Subcutaneous abdominal adipose tissue (tissue), 5 donors: ENCODE results near the gene SLC7A11.

Experiments used
- H3K27ac ChIP-seq: one replicate; pipeline ENCODE4 v1.7.0; 2013; ENCODE audit warnings: low read depth, mild to moderate bottlenecking, inconsistent platforms, low read length, moderate library complexity
- H3K27me3 ChIP-seq, 5 donors: one replicate each; pipeline ENCODE4 v1.7.0; 2013; ENCODE audit warnings: low read length in 5 of 5, inconsistent platforms in 1 of 5; ENCODE audit not compliant: control insufficient read depth in 5 of 5, insufficient read depth in 4 of 5
- H3K36me3 ChIP-seq, 5 donors: one replicate each; pipeline ENCODE4 v1.7.0; 2013; ENCODE audit warnings: low read length in 5 of 5; ENCODE audit not compliant: control insufficient read depth in 5 of 5, insufficient read depth in 5 of 5
- H3K4me1 ChIP-seq, 5 donors: one replicate each; pipeline ENCODE4 v1.7.0; 2013; ENCODE audit warnings: low read length in 5 of 5, mild to moderate bottlenecking in 3 of 5, moderate library complexity in 1 of 5; ENCODE audit not compliant: control insufficient read depth in 5 of 5, insufficient read depth in 5 of 5
- H3K4me3 ChIP-seq, 5 donors: one replicate each; pipeline ENCODE4 v1.7.0; 2013; ENCODE audit warnings: low read length in 5 of 5, low read depth in 1 of 5
- H3K9ac ChIP-seq, 5 donors: one replicate each; pipeline ENCODE4 v1.7.0; 2013; ENCODE audit warnings: low read length in 5 of 5, mild to moderate bottlenecking in 4 of 5, moderate library complexity in 3 of 5
- H3K9me3 ChIP-seq, 5 donors: one replicate each; pipeline ENCODE4 v1.7.0; 2013; ENCODE audit warnings: low read length in 5 of 5; ENCODE audit not compliant: control insufficient read depth in 5 of 5
- donor health status: healthy.
- donor health status: healthy.
- donor health status: healthy.
- donor health status: healthy.
- donor health status: healthy.

SLC7A11 gene

GRCh38 chr4:138242076-138242833 lies at the start of gene SLC7A11:
TSS of gene SLC7A11 (minus strand) at chr4:138242349. CDS start at chr4:138242069, 280 bp downstream.
- Histone ChIP-seq H3K36me3 (no peaks in the 10 kb centered on the region), H3K27ac (no peak within 1 kb of the TSS)

GRCh38 chr4:138291431-138291830 lies 49.3 kb upstream of the SLC7A11 start:
- H3K4me3 ChIP-seq: no peak overlapping the region
- H3K9ac ChIP-seq: no peak overlapping the region
- no peaks in the 10 kb centered on the region for H3K27me3 ChIP-seq
- H3K36me3 ChIP-seq: no peaks in the 10 kb centered on the region
- H3K4me1 ChIP-seq: peaks cover 0 to 7% (median 0%) of the 10 kb centered on the region in 5 donors
- H3K27ac ChIP-seq: no peak overlapping the region
- H3K9me3 ChIP-seq: no peaks in the 10 kb centered on the region

More at GRCh38 chr4:138242076-138242833, at the start of gene SLC7A11:
- Histone ChIP-seq H3K4me1 (peaks cover 2 to 11% (median 8%) of the 10 kb centered on the region in 5 donors), H3K27me3 (no peaks in the 10 kb centered on the region), H3K9ac (peak within 1 kb of the TSS in 3 of 5 donors; percentile 31 to 37 (median 32)), H3K9me3 (no peaks in the 10 kb centered on the region), H3K4me3 (peak within 1 kb of the TSS; percentile 29 to 68 (median 53))

- Histone ChIP-seq H3K9ac (no peak overlapping the region), H3K36me3 (no peaks in the 10 kb centered on the region), H3K27ac (no peak overlapping the region), H3K27me3 (no peaks in the 10 kb centered on the region), H3K4me3 (no peak overlapping the region), H3K4me1 (peaks cover 0 to 7% (median 0%) of the 10 kb centered on the region in 5 donors), H3K9me3 (no peaks in the 10 kb centered on the region)
These were observed 48.7 kb upstream of the SLC7A11 start for GRCh38 chr4:138290805-138291204.

- Histone ChIP-seq H3K27ac (no peak overlapping the region), H3K9me3 (peaks cover 0 to 5% (median 0%) of the 10 kb centered on the region in 5 donors), H3K36me3 (no peaks in the 10 kb centered on the region), H3K4me1 (no peaks in the 10 kb centered on the region), H3K27me3 (no peaks in the 10 kb centered on the region), H3K4me3 (no peak overlapping the region), H3K9ac (no peak overlapping the region)
These were observed 37.1 kb upstream of the SLC7A11 start for GRCh38 chr4:138279286-138279685.

- H3K4me1 ChIP-seq: no peaks in the 10 kb centered on the region
- H3K27me3 ChIP-seq: no peaks in the 10 kb centered on the region
- H3K4me3 ChIP-seq: no peak overlapping the region
- H3K9me3 ChIP-seq: peaks cover 0 to 1% (median 0%) of the 10 kb centered on the region in 5 donors
- H3K27ac ChIP-seq: no peak overlapping the region
- H3K36me3 ChIP-seq: no peaks in the 10 kb centered on the region
- no peak overlapping the region for H3K9ac ChIP-seq
These were observed 35.0 kb upstream of the SLC7A11 start for GRCh38 chr4:138277133-138277532.

- H3K9me3 ChIP-seq: no peaks in the 10 kb centered on the region
- H3K4me3 ChIP-seq: no peak overlapping the region
- no peaks in the 10 kb centered on the region for H3K36me3 ChIP-seq
- H3K27me3 ChIP-seq: no peaks in the 10 kb centered on the region
- H3K9ac ChIP-seq: no peak overlapping the region
- H3K4me1 ChIP-seq: no peaks in the 10 kb centered on the region
- H3K27ac ChIP-seq: no peak overlapping the region
These were observed 33.9 kb upstream of the SLC7A11 start for GRCh38 chr4:138275963-138276621.

GRCh38 chr4:138275216-138275615 lies 33.1 kb upstream of the SLC7A11 start:
- no peak overlapping the region for H3K9ac ChIP-seq
- no peaks in the 10 kb centered on the region for H3K27me3 ChIP-seq
- no peaks in the 10 kb centered on the region for H3K4me1 ChIP-seq
- H3K36me3 ChIP-seq: no peaks in the 10 kb centered on the region
- H3K4me3 ChIP-seq: no peak overlapping the region
- H3K9me3 ChIP-seq: no peaks in the 10 kb centered on the region
- H3K27ac ChIP-seq: no peak overlapping the region

- no peaks in the 10 kb centered on the region for H3K4me1 ChIP-seq
- H3K27me3 ChIP-seq: no peaks in the 10 kb centered on the region
- H3K27ac ChIP-seq: no peak overlapping the region
- no peak overlapping the region for H3K9ac ChIP-seq
- no peak overlapping the region for H3K4me3 ChIP-seq
- no peaks in the 10 kb centered on the region for H3K36me3 ChIP-seq
- H3K9me3 ChIP-seq: no peaks in the 10 kb centered on the region
These were observed 27.0 kb upstream of the SLC7A11 start for GRCh38 chr4:138269175-138269574.

- Histone ChIP-seq H3K36me3 (no peaks in the 10 kb centered on the region), H3K4me3 (no peak overlapping the region), H3K9ac (no peak overlapping the region), H3K27ac (no peak overlapping the region), H3K4me1 (no peaks in the 10 kb centered on the region), H3K9me3 (no peaks in the 10 kb centered on the region), H3K27me3 (no peaks in the 10 kb centered on the region)
These were observed 25.7 kb upstream of the SLC7A11 start for GRCh38 chr4:138267835-138268234.

- H3K36me3 ChIP-seq: no peaks in the 10 kb centered on the region
- H3K9me3 ChIP-seq: no peaks in the 10 kb centered on the region
- no peak overlapping the region for H3K27ac ChIP-seq
- H3K27me3 ChIP-seq: no peaks in the 10 kb centered on the region
- H3K4me1 ChIP-seq: no peaks in the 10 kb centered on the region
- H3K4me3 ChIP-seq: no peak overlapping the region
- no peak overlapping the region for H3K9ac ChIP-seq
These were observed 24.8 kb upstream of the SLC7A11 start for GRCh38 chr4:138266948-138267347.
